AG09309 (cell line): Measurements from ENCODE around the gene SLX4.

Source experiments
- DNase-seq: peaks from one replicate; pipeline ENCODE4 v3.0.0-alpha.2; 2010; ENCODE audit warnings: low read depth
- H3K4me3 ChIP-seq: 2 replicates; pipeline ENCODE4 v1.5.1; 2011; ENCODE audit warnings: mild to moderate bottlenecking, low read depth, low read length, moderate library complexity; ENCODE audit not compliant: control insufficient read depth
- TF ChIP-seq, protein P1 (sequence below): IDR thresholded peaks from 2 replicates; pipeline ENCODE4 v1.5.1; 2011; ENCODE audit warnings: mild to moderate bottlenecking, low read depth, low read length, inconsistent platforms; ENCODE audit not compliant: insufficient read depth, control insufficient read depth; ENCODE audit errors: missing control alignments

SLX4 gene

GRCh38 chr16:3598236-3598635 is 13.2 kb downstream of the SLX4 start:
- DNase-seq, result no peak
- H3K4me3 ChIP-seq, result no peak overlapping the region
- TF ChIP-seq, protein P1, sequence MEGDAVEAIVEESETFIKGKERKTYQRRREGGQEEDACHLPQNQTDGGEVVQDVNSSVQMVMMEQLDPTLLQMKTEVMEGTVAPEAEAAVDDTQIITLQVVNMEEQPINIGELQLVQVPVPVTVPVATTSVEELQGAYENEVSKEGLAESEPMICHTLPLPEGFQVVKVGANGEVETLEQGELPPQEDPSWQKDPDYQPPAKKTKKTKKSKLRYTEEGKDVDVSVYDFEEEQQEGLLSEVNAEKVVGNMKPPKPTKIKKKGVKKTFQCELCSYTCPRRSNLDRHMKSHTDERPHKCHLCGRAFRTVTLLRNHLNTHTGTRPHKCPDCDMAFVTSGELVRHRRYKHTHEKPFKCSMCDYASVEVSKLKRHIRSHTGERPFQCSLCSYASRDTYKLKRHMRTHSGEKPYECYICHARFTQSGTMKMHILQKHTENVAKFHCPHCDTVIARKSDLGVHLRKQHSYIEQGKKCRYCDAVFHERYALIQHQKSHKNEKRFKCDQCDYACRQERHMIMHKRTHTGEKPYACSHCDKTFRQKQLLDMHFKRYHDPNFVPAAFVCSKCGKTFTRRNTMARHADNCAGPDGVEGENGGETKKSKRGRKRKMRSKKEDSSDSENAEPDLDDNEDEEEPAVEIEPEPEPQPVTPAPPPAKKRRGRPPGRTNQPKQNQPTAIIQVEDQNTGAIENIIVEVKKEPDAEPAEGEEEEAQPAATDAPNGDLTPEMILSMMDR, result no peak

DNA sequence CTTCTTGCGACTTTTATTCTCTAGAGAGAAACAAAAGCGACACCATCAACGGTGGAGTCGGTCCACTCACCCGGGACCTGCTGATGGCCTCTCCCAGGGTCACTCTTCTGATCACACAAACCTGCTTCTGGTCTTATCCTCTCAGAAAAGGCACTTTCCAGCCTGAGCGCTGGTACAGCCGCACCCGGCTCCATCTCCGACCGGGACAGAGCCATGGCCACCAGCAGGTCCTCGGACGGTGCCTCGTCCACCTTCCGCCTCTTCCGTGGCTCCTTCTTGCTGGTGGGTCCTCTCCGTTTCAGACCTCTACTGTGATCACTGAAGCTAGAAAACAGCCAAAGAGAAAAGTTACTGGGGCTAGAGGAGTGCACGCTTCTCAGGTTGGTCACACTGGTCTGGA is 13.7 kb downstream of the SLX4 start:
- no peak overlapping the region for H3K4me3 ChIP-seq

GRCh38 chr16:3597226-3597625 is 14.2 kb downstream of the SLX4 start:
- TF ChIP-seq, protein P1, result no peak
- H3K4me3 ChIP-seq, result no peak overlapping the region
- no peak for DNase-seq

More for the DNA sequence above, 13.7 kb downstream of the SLX4 start:
- DNase-seq, result no peak
- TF ChIP-seq, protein P1, result no peak

DNA sequence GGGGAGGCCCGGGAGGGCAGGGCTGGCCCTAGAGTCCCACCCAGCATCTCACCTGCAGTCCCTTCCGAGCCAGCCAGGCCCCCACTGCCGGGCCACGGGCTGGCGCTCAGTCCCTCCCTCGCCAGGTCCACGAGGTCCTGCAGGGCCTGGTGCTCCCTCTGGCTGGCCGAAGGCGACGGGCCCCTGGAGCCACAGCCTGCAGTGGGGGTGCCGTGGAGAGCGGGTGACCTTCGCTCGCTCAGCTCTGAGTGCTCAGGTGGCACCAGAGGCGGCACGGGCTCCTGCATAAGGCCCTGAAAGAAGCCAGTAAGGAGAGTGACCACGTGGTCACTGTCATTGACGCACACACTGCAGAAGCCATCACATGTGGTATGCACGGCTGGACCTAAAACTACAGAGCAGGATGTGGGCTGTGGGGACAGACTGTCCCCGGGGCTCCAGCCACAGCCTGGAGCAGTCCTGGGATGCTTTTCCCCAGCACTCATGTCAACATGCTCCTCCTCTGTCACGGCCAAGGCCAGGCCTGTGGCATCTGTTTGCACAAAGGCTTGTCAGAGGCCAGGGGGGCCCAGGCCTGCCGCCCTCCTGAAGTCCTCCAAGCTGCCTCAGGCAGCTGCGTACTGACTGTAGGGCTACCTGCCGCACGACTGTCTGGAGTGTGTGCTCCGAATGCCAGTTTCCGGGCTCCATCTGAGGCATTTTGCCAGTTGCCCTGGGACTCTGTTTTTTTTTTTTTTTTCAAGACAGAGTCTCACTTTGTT is 15.1 kb downstream of the SLX4 start:
- no peak overlapping the region for H3K4me3 ChIP-seq
- TF ChIP-seq, protein P1, result no peak
- no peak for DNase-seq

DNA sequence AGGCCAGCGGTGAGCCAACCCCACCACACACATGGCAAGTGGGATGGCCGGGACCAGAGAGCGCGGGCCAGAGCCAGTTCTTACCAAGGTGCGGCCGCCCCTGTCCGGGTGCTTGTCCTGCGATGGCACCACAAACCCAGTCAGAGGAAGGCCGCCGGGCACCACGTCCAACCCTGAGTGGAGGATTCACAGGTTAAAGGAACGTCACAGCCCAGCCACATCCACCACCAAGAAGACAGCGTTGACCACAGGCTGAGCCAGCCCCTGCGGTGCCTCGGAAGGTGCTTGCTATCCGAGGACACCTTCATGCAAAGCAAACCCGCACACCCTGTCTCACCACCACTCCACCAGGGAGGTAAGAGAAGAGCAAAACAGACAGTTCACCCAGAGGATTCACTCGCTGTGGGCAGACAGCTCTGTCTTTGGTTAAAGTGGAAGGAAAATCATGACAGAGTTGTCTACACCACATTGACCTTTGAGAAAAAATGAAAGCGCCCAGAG is 15.8 kb downstream of the SLX4 start:
- DNase-seq, result no peak
- H3K4me3 ChIP-seq, result no peak overlapping the region
- TF ChIP-seq, protein P1, result no peak

DNA sequence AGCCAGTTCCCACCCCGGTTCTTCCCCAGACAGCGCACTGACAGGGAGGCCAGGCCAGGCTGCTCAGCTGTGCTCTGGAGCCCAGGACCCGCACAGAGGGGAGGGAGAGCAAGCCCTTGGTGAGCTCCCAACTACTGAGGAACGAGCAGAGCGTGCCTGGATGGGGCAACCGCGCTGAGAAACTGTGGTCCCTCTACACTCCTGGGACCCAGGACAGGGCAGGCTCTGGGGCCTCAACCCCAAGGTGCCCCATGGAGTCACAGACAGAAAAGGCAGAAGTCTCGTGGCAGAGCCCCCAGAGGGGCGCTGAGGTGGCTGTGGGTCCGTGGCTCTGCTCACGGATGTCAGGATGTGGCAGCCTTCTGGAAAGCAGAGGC is 16.3 kb downstream of the SLX4 start:
- TF ChIP-seq, protein P1, result no peak
- DNase-seq, result no peak
- H3K4me3 ChIP-seq, result no peak overlapping the region
